IPS-NIHi7 (cell line): ENCODE data around the gene ACTBL2.
"Not testable (repeated sequence)": the region's sequence is repeated elsewhere in the genome, so short reads cannot be mapped to it uniquely, and the experiment has no call there.

Experiments used
- DNase-seq: peaks from one replicate; pipeline ENCODE4 v3.0.0; 2012; ENCODE audit warnings: mixed read lengths; ENCODE audit errors: extremely low spot score

ACTBL2 gene

DNA sequence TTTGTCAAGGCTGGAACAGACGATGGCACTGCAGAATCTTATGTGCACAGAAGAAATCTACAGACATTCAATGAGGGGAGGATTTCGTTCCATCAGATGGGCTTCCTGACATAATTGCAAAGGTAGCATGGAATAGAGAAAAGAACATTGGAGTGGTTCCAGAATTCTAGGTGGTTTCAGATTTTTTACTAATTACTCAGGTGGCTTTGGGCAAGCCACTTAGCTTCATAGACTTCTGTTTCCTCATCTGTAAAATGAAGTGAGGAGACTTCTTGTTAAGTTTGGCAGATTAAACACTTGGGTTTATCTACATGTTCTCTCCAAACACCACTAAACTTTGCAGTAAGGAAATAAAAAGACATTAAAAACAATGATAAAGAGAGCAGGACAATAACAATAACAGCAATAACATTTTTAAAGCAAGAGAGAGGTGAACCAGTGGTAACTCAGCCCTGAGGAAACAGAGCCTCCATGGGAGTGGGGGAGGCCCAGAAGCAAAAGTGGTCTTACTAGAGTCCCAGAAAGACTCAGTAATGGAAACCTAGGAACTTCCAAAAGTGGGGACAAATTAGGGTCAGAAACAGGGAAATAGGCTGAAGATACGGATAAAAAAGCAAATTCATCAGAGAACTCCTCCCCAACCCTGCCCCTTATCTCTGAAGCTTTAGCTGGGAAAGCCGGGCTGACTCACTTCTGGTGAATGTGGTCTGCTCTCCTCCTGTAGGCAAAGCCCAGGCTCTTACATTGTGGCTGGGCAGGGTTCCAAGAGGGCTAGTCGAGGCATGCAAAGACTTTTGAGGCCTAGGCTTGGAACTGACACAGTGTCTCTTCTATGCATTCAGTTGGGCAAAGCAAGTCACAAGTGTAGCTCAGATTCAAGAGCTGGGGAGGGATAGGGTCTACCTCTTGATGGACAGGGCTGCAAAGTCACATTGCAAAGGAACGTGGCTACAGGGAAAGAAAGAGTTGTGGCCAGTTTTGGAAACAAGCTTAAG lies 11.8 kb upstream of the ACTBL2 start:
- DNase-seq, result peak; percentile 46

DNA sequence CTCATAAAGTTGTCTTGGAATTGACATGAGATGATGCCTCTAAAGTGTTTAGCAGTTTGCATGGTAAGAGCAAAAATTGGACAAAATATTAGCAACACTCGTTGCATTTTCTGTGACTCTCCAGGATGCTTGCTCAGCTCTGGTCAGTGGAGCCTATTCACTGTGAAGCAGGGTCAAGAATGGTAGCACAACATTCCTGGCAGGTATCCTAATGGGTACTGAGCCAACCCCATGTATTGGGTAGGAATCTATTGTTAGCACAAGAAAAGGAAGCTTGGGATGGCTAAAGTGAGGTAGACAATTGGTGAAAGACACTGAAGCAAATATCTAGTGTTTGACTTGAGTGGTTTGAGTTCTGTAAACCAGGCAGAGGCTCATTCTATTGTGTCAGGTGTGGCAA lies 10.4 kb upstream of the ACTBL2 start:
- no peak for DNase-seq

DNA sequence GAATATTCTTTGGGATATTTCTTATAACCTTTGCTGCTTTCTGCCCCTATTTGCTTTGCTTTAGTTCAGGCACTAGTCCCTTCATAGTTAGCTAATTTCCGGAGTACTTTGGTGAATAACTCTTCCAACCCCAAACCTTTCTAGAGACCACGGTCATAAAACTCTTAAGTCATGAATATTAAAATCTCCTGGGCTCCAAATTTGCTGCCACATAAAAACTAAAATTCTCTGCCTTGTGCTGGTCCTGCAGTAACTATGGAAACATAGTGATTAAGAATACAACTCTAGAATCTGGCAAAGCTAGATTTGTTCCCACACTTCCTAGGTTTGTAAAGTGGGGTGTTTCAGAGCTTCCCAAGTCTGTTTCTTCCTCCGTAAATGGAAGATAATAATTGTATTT lies 10.0 kb upstream of the ACTBL2 start:
- no peak for DNase-seq

DNA sequence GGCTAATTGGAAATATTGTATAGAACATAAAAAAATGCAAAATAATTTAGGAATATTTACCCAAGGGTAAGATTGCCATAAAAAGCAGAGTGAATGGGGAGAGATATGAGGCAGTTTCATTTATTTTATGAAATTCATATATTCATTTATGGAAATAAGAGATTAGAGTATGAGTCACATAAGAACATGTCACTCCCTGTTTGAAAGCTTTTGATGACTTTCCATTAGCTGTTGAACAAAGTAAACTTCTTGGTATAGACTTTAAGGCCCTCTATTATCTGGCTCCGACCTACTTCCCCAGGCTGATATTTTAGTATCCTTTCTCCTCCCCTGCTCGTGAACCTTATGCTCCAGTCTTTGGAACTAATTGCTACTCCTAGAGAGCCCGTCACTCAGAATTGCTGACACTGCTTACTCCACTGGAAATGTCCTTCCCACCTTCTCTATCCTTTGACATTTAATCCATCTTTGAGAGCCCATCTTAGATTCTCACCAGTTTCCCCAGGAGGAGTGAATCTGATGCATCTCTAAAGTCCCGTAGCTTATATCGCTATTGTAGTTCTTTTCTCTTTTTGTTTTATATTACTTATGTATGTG lies 8.9 kb upstream of the ACTBL2 start:
- DNase-seq, result no peak

DNA sequence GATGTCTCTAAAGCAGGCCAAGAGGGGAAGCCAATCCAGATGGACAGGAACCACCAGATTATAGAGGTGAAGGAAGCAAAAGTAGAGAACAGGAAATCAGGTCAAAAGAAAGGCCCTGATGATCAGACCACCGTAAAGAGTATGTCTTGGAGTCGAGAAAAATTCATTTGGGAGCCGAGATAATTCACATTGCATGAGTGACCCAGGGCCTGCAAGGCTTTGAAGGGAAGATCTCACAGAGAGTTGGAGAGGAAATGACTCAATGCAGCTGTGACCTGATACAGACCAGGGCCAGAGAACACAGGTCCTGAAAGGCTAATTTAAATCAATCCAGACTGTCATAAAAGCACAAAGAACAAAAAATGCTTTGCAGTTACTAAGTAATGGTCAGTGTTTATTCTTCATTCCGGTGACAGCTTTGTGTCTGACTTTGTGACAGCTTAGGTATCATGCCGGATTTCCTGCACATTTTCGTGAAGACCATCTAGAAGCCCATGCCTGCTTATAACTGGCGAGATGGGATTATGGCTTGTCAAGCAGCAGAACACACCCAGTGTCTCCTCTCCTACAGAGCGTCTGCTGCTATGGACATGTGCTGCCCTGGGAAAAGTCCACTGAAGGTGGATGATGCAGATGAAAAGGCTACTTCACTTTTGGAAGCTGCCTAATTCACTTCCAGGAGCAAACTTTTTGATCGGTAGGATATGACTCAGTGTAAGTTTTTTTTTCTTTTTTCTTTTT lies 5.8 kb upstream of the ACTBL2 start:
- DNase-seq, result no peak

DNA sequence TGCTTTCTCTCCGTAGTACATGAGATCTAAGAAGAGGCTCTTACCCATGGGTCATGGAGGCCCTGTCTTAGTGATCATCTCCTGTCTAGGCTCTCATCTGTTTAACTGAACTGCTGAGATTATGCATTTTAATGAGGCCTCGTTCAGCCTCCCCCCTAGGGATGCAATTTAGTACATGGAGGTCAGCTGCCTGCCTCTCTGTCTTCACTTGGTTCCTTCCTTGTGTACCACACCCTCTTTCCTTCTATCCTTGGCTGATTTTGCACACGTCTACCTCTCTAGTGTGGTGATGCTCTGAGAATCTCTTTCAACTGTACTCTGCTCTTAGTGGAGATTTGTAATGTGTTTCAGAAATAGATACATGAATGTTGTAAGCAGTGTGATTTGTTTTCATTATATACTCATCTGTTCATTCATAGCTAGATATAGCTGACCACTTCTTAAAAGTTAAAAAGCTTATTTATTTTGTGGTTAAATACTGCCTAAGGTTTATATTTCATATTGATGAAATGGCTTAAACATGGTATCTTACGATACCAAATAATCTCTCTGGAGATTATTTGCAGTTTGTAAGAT lies 3.5 kb upstream of the ACTBL2 start:
- no peak for DNase-seq

DNA sequence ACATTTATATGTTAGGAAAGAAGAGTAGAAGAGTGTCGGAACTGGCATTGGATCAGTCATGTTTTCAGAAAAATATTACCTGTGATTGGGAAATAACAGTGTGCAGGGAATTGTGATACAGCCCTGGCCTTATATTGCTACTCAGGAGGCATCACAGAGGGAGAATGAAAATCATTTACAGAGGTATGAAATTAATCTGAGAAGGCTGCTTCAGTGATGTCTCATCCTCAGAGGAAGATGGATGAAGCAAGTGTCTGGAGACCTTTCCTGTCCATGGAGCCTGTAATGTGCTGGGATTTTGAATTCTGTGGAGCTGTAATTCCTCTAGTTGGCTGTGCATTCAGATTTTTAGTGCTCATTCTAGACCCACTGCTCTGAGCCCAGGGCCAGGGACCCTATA lies 3.8 kb downstream of the ACTBL2 start:
- DNase-seq, result no peak

DNA sequence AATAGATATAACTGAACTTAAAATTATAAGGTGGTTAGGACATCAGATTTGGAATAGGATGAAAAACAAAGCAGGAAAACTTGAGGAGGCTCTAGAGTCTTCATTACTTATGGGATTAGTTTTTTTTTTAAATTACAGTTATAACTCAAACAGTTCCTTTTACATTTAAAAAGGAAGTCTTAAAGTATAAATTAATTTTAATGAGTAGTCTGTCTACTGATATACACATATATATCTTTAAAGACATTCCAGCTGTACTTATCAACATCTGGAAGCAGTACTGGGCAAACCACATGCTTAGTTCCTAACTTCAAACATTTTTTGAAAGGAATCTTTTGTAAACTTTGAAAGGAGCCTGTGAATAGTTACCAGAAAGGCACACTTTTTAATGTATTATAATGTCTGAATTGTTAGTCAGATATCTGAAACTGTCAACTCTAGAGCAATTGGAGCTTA lies 6.0 kb downstream of the ACTBL2 start:
- no peak for DNase-seq

DNA sequence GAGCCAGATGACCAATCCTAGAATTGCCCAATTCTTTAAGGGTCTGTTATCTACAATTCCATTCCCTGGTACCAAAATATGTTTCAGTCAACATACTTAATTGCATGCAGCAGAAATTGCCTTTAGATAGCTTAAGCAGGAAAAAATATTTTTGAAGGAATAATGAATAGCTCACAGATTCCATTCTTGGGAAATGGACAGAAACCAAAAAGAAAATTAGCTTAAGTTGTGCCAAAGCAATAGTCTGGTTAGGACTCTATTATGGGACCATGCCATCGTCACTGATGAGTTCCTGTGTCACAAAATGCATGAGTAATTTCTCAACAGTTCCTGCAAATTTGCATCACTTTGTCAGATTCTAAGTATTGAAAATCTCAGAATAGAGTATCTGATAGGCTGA lies 12.3 kb downstream of the ACTBL2 start:
- no peak for DNase-seq

DNA sequence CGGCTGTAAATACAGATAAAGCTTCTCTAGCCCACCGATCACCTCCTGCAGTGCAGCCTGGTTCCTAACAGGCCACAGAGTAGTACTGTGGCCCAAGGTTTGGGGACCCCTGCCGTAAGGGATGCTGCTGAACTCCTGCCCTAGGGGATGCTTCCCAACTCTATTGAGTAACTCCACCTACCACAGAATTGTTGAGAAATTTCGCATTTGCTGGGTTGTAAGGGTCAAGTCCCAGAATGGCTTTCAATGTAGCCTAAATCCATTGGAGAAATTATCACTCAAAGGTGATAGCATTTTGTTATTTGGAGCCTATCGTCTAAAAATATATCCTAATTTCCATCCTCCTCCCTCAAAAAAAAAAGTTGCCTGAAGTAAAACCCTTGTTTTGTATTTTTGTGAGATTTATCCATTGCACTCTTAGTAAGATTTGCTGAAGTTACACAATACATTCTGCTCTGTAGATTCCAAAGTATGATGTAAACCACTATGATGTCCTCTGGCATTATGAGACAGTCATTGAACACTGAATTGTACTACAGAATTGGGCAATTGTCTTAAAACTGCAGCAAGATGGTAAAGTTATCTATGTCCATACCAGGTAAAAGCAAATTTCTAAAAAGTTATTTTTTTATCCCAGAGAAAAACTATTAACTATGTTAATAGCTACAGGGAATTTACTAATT lies 14.0 kb downstream of the ACTBL2 start:
- no peak for DNase-seq

DNA sequence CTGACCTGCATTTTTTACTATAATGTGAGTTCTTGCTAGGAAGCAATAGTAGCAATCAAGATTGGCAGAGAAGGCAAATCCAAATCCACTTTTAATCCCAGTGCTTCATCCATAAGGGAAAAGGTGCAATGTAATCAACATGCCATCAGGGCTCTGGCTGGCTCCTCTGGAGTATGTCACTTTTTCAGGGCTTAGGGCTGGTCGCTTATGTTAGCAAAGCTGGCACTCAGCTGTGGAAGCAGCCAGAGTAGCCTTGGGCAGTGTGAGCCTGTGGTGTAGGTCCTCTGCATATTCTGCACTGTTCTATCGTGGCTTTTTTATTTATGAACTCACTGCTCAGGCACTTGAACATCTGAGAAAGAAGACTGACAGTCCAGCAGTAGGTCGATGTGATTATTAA lies 16.1 kb downstream of the ACTBL2 start:
- DNase-seq, result no peak

DNA sequence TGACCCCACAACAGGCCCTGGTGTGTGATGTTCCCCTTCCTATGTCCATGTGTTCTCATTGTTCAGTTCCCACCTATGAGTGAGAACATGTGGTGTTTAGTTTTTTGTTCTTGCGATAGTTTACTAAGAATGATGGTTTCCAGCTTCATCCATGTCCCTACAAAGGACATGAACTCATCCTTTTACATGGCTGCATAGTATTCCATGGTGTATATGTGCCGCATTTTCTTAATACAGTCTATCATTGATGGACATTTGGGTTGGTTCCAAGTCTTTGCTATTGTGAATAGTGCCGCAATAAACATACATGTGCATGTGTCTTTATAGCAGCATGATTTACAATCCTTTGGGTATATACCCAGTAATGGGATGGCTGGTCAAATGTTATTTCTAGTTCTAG lies 22.6 kb downstream of the ACTBL2 start:
- not testable (repeated sequence) for DNase-seq

DNA sequence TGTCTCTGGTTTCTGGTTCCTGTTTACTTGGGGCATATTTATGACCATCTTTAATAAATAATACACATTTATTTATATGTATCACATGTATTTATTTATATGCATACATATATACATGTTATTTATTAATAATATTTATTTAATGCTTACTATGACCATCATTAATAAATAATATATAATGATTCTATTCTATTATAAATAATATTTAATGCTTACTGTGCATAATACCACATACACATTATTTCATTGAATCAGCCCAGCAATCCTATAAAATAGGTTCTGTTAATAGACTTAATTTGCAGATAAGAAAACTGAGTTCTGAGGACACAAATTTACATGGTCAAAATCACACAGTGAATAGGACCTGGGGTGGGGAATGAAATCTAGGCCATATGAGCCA lies 24.2 kb downstream of the ACTBL2 start:
- no peak for DNase-seq

DNA sequence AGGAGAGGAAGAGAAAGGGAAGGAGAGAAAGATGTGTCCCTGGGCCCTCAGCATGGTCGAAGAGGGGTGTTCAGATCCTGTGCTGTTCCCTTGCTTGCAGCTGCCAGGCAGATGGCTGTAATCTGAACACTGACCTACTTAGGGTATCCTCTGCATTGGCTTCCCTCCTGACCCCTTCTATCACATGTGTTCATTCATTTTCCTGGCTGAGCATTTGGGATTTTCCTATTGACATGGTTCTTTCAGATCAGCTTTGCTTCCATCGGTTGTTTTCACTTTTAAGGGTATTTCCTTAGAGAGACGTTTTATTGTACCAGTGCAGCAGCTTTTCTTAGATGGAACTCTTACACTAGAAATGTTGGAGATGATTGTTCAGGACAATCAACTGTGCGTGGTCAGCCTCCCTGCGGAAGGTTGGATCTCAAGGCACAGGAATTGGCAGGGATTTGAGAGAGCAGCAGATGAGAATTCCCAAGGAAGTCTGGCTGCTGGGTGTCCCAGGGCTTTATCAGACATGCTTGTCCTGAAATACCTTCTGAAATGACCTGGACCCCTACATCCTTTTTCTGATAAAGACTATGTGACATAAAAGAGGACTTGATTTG lies 26.0 kb downstream of the ACTBL2 start:
- DNase-seq, result no peak

DNA sequence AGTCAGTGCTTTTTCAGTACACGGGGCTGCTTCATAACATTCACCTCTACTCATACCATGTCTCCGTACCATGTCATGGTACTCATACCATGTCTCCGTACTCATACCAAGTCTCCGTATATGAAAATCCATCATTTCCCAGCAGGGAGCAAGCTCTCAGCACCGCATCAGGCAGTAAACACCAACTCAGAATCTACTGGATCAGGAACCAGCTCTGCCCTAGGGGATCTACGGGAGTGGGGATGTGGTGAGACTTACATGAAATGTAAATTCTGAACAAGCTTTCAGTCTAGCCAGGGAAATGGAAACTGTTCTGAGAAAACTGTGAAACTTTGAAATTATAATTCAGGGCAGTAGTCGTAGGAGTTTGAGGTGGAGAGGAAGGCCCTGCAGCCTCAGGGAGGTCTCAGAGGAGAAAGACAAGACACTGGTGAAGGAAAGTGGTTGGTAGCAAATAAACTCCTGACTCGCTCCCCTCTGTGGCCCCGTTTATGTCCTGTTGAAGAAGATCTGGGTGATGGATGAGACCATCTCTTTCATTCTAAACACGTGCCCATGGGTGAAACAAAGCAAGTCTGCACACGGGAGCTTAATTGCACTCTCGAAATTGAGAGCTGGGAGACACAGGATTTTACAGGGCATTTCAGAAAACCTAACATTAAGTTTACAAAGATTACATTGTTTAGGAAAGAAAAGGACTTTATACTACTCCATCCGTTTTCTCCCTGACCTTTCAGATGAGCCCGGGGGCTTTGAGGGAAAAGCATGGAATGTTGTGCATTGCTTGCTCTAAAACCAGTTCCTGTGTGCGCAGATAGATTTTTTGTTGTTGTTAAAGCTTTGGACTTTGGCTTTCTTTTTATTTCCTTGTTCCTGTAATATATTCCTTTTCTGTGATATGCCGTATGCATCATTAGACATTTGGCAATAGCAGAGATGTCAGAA lies 26.8 kb downstream of the ACTBL2 start:
- no peak for DNase-seq

DNA sequence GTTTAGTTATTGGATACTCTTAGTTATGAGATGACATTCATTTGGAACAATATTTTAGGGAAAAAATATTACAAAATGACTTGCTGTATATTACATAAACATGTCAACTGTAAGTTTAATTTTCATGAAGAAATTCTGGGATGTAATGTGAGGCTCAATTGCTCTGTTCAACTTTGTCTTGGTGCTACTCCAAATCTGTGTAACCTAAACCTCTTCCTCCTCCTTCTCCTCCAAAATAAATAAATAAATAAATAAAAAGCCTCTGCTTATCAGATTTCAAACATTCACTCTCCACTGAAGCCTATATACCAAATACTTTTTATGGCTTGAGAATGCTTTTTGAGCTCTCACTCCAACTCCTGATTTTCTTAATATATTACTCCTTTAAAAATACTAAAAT lies 27.7 kb downstream of the ACTBL2 start:
- no peak for DNase-seq

DNA sequence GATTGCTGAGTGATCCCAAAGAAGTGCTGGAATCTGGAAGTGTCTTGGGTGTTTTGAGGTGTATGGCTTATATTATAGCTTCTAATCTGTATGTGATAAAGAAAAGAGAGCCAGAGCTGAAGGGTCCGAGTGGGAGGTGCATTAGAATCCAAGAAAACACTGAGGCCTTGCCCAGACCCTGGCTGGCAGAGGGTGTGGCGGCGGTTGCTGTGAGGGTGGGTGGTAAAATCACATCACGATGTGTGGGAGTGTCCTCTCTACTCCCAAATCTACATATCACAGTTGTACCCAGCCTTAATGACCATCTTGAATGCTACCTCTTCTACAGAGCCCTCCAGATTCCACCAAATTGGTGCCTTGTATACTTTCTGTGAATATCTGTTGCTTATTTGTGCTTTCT lies 28.9 kb downstream of the ACTBL2 start:
- DNase-seq, result no peak

DNA sequence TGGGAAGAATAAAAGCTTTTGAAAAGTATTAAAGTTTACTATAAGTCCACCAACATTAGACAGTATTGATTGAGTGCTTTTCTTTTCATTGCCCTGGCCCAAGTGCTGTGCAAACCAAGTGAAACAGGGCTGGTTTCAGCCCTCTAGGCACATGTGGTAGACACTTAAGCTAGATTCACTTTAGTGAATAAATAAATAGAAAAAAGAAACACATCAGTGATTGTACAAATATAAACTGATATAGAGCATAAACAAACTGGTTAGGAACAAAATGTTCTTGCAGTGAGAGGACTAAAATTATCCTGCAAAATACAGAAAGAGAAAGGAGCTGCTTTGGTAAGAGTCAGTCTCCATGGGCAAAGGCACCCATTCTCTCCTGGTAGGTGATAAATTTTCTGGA lies 29.7 kb downstream of the ACTBL2 start:
- no peak for DNase-seq

DNA sequence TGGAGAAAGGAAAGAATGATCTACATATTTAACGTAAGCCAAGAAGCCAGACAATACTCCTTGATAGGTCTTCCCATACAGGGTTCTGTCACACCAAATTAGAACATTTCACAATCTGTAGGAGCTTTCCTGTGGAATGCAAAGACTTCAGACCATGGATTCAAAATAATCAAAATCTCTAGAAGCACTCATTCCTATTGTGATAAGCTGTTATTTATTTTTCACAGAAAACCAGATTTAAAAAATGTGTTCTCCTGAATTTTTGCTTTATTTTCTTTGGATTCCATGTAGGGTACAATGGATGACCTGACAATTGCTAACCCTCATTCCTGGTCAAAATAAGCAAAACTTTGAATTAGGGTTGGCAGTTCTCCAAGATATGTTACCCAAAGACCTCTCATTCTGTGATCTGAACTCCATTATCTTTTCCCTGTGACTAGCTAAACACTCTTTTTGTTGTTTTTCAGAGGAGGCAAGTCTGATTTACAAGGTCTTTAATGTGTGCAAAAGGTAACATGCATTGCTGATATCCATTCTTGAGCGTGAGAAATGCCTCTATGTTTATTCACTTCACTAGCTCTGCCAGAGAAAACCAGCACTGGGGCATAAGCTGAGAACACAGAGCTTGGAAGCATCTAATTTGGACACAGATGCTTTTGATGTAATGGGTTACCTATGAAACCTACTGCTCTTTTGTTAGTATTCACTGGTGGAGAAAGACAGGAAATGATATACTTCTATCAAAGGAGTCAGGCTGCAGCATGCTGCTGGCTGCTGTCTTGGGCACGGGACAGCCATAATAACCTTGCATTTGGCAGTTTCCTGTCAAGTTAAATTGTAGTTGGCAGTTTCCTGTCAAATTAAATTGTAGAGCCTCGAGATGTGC lies 31.4 kb downstream of the ACTBL2 start:
- no peak for DNase-seq
